Epithelial cell of proximal tubule (primary cell): ENCODE results near the gene C2CD4D. TPM values are rescaled to one million over a fixed set of nuclear protein-coding genes. Genes with fewer than 3 reads are reported as not detected.

Source experiments
- DNase-seq: peaks from one replicate; pipeline ENCODE4 v3.0.0-alpha.2; 2011; ENCODE audit warnings: low read depth
- H3K4me3 ChIP-seq: 2 replicates; pipeline ENCODE4 v1.5.1; 2011; ENCODE audit warnings: low read depth, mild to moderate bottlenecking, low read length
- CTCF ChIP-seq: conservative IDR thresholded peaks from 2 replicates; pipeline ENCODE4 v1.5.1; 2012; ENCODE audit warnings: low read depth, mild to moderate bottlenecking, low read length
- total RNA-seq: library from RNA; depleted of rRNA; stranded (reverse); fragments of >200 nt; gene quantifications from 2 replicates; pipeline ENCODE4 v1.2.3, GENCODE V29; 2015

C2CD4D gene
- total RNA-seq, 1 donor from 2014 or later = 1.0 TPM

- H3K4me3 ChIP-seq = no peak overlapping the region
- TF ChIP-seq CTCF = no peak
- no peak for DNase-seq
These were observed 10.7 kb downstream of the C2CD4D start for GRCh38 chr1:151828921-151829320.

- no peak overlapping the region for H3K4me3 ChIP-seq
- no peak for TF ChIP-seq CTCF
- DNase-seq = no peak
These were observed 11.8 kb downstream of the C2CD4D start for GRCh38 chr1:151827853-151828252.

GRCh38 chr1:151825751-151826660 is 13.6 kb downstream of the C2CD4D start:
- H3K4me3 ChIP-seq = no peak overlapping the region
- no peak for DNase-seq
- no peak for TF ChIP-seq CTCF

GRCh38 chr1:151825204-151825603 is 14.4 kb downstream of the C2CD4D start:
- no peak for TF ChIP-seq CTCF
- no peak overlapping the region for H3K4me3 ChIP-seq
- no peak for DNase-seq

- TF ChIP-seq CTCF = no peak
- H3K4me3 ChIP-seq = no peak overlapping the region
- DNase-seq = no peak
These were observed 16.4 kb downstream of the C2CD4D start for GRCh38 chr1:151823175-151823574.

- TF ChIP-seq CTCF = no peak
- no peak for DNase-seq
- H3K4me3 ChIP-seq = no peak overlapping the region
These were observed 17.2 kb downstream of the C2CD4D start for GRCh38 chr1:151822404-151822803.

GRCh38 chr1:151820940-151821339 is 18.7 kb downstream of the C2CD4D start:
- DNase-seq = no peak
- H3K4me3 ChIP-seq = no peak overlapping the region
- TF ChIP-seq CTCF = no peak
